GM12873 (cell line): ENCODE results near the gene IFITM2.

Experiments used
- TF ChIP-seq, protein P1 (sequence below): IDR thresholded peaks from 2 replicates; pipeline ENCODE4 v1.5.1; 2012; ENCODE audit warnings: low read depth, mild to moderate bottlenecking, moderate library complexity, low read length, control low read depth; ENCODE audit not compliant: insufficient read depth; ENCODE audit errors: missing control alignments

IFITM2 gene

DNA sequence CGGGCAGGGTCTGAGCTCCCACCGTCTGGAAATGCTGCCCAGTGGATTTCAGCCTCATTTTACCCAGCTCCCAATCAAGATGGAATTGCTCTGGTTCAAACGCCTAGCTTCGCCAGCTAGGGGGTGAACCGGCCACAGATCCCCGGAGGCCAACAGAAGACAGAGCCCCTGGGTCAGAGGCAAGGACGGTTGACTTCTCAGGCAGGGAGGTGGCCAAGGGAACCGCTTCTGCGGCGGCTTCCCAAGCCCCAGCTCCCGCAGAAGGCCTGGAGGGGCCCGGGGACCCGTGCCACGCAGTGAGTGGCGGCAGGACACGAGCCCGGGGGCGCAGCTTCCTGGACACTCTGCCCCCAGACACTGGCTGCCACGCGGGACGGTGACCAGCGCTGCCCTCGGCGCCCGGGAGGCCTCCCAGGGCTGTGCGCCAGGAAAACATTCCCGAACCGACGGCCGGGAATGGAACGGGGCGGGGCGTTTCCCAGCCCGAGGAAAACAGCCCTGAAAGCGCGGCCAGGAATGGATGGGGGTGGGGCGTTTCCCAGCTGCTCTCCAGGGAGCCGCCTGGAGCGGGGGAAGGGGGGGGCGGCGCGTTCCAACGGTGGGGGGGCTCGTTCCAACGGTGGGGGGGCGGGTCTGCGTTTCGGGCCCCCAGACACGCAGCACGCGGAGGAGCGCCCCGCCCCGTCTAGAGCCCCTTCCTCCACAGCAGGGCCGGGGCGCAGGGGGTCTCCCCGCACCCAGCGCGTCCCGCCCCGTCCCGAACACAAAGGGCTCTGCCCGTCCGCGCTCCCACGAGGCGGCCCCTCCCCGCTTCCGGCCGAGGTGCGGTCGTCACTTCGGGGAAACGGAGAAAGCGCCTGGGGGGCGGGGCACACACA lies 48.2 kb downstream of the IFITM2 start:
- TF ChIP-seq, protein P1, sequence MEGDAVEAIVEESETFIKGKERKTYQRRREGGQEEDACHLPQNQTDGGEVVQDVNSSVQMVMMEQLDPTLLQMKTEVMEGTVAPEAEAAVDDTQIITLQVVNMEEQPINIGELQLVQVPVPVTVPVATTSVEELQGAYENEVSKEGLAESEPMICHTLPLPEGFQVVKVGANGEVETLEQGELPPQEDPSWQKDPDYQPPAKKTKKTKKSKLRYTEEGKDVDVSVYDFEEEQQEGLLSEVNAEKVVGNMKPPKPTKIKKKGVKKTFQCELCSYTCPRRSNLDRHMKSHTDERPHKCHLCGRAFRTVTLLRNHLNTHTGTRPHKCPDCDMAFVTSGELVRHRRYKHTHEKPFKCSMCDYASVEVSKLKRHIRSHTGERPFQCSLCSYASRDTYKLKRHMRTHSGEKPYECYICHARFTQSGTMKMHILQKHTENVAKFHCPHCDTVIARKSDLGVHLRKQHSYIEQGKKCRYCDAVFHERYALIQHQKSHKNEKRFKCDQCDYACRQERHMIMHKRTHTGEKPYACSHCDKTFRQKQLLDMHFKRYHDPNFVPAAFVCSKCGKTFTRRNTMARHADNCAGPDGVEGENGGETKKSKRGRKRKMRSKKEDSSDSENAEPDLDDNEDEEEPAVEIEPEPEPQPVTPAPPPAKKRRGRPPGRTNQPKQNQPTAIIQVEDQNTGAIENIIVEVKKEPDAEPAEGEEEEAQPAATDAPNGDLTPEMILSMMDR = no peak

DNA sequence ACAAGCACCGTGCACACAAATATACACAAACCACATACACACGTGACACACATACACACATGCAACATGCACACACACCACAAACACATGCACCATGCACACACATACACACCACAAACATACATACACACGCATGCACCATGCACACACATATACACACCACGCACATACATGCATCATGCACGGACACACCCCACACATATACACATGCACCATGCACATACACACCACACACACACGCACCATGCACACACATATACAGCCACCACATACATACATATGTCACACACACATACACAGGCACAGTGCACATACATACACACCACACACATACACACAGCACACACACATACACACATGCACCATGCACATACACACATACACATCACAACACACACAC lies 49.0 kb downstream of the IFITM2 start:
- TF ChIP-seq, protein P1 = no peak

DNA sequence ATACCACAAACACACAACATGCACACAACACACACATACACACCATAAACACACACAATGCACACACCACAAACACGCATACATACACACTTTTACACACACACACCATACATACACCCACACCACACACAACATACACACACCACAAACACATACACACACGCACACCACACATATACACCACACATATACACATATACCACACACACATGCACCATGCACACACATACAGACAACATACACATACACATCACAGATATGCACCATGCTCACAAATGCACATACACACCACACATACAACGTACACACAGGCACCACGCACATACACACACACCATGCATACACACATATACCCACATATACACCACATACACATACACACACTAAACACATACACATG lies 50.0 kb downstream of the IFITM2 start:
- TF ChIP-seq, protein P1 = no peak

DNA sequence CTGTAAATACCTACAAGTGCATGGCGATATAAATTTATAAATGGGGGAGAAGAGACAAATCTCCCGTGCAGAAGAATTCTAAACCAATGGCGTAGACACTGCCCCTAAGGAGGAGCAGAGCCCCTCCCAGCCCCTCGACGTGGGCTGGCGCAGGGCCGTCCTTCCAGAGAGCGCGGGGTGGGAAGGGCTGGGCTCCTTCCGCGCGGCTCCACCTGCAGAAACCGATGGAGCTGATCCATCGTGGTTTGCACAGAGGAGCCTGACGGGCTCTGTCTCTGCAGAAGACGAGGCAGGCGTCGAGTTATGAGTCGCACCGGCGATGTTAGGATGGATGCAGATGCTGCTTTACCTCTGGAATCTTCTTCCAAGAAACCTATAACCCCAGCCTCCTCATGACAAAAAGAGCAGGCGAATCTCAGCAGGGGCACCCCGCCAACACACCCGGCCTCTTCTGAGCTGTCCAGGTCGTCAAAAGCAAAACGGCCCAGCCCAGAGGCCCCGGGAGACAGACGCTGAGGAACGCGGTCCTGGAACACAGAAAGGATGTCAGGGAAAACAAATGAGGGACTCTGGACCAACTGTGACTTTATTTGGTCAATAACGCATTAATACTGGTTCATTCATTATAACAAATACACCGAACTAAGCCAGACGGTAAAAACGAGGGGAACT lies 50.6 kb downstream of the IFITM2 start:
- TF ChIP-seq, protein P1 = no peak
